Measurements from ENCODE around the gene PKN1.

Gene PKN1

GRCh38 chr19:14516746-14517438, 83.8 kb downstream of the PKN1 start:
- peak overlapping the region; percentile 73 for H3K4me3 ChIP-seq (ENCODE audit: low read depth, low read length)
- TF ChIP-seq, protein P1, sequence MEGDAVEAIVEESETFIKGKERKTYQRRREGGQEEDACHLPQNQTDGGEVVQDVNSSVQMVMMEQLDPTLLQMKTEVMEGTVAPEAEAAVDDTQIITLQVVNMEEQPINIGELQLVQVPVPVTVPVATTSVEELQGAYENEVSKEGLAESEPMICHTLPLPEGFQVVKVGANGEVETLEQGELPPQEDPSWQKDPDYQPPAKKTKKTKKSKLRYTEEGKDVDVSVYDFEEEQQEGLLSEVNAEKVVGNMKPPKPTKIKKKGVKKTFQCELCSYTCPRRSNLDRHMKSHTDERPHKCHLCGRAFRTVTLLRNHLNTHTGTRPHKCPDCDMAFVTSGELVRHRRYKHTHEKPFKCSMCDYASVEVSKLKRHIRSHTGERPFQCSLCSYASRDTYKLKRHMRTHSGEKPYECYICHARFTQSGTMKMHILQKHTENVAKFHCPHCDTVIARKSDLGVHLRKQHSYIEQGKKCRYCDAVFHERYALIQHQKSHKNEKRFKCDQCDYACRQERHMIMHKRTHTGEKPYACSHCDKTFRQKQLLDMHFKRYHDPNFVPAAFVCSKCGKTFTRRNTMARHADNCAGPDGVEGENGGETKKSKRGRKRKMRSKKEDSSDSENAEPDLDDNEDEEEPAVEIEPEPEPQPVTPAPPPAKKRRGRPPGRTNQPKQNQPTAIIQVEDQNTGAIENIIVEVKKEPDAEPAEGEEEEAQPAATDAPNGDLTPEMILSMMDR (IDR thresholded peaks at IDR 0.05; ENCODE audit: borderline replicate concordance, insufficient read depth, low read depth, low read length): no peak

DNA sequence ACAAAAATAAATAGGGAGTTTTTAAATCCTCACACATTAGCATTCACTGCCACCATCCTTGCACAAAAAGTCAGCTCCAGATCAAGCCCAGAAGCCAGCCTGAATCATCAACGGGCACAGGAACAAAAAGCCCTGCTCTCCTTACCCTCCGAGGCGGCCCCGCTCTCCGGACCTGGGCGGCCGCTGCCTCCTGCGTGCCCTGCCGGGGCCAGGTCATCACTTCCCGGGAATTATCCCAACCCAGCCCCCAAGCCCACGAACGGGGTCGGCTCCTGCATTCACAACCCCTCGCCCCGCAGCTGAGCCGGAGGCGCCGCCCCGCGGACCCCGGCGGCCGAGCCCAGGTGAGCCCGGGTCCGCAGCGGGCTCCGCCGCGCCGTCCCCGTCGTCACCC, 84.3 kb downstream of the PKN1 start:
- H3K4me3 ChIP-seq (ENCODE audit: low read depth, low read length): peak overlapping the region; percentile 73
- TF ChIP-seq, protein P1 (IDR thresholded peaks at IDR 0.05; ENCODE audit: borderline replicate concordance, insufficient read depth, low read depth, low read length): no peak

GRCh38 chr19:14517840-14518505, 84.9 kb downstream of the PKN1 start, which contains the start of gene DNAJB1:
Gene DNAJB1 (minus strand): TSS chr19:14518397. CDS start chr19:14518349, 48 bp downstream.
- H3K4me3 ChIP-seq (ENCODE audit: low read depth, low read length): peak within 1 kb of the TSS; percentile 73
- TF ChIP-seq, protein P1 (IDR thresholded peaks at IDR 0.05; ENCODE audit: borderline replicate concordance, insufficient read depth, low read depth, low read length): no peak

DNA sequence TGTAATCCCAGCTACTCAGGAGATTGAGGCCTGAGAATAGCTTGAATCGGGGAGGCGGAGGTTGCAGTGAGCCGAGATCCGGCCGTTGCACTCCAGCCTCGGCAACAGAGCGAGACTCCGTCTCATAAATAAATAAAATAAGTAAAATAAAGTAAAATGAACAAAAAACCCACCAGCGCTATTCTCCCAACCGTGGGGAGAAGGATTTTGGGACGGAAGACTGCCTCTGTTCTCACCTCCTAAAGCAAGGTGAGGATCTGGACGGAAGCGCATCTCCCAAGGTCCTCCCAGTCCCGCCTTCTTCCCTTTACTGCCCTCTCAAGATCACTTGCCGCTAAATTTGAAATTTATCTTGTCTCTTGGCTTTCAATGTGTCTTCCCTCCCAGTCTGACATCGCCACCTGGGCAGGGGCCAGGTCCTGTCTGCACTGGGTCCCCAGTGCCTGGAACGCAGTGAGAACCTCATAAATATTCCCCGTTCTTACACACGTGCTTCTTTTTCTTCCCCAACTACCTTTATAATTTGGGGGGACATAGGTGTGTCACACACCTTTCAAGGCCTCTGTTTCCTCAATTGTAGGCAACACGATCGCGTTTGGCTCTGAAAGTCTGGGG, 86.2 kb downstream of the PKN1 start:
- H3K4me3 ChIP-seq (ENCODE audit: low read depth, low read length): no peak overlapping the region
- TF ChIP-seq, protein P1 (IDR thresholded peaks at IDR 0.05; ENCODE audit: borderline replicate concordance, insufficient read depth, low read depth, low read length): no peak

DNA sequence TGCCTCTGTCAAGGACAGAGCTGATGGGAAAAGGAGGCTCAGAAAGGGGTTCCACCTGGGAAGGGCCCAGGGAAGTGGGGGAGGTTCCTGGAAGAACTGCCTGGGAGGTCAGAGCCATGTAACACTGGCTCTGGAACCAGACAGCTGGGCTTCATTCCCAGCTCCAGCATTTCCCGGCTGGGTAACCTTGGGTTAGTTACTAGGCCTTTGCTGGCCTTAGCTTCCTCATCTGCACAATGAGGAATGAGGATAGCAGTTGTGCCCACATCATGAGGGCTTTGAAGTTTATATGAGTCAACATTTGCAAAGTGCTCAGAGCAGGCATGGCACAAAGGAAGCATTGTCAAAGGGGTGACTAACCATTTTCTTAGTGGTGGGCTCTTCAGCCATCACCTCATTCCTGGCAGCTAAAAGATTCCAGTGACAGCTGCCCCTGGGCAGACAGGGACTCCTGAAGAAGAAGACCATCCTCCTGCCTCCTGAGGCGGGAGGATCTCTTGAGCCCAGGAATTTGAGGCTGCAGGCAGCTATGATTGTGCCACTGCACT, 86.8 kb downstream of the PKN1 start:
- TF ChIP-seq, protein P1 (IDR thresholded peaks at IDR 0.05; ENCODE audit: borderline replicate concordance, insufficient read depth, low read depth, low read length): no peak
- no peak overlapping the region for H3K4me3 ChIP-seq (ENCODE audit: low read depth, low read length)

- TF ChIP-seq, protein P1 (IDR thresholded peaks at IDR 0.05; ENCODE audit: borderline replicate concordance, insufficient read depth, low read depth, low read length): no peak
Observed at GRCh38 chr19:14520543-14520942, 87.4 kb downstream of the PKN1 start.

More at GRCh38 chr19:14520543-14520942, 87.4 kb downstream of the PKN1 start:
- H3K4me3 ChIP-seq (ENCODE audit: low read depth, low read length): no peak overlapping the region

Measured in GM12875 (cell line).